ENCODE results near the gene BNIP5.

DNA sequence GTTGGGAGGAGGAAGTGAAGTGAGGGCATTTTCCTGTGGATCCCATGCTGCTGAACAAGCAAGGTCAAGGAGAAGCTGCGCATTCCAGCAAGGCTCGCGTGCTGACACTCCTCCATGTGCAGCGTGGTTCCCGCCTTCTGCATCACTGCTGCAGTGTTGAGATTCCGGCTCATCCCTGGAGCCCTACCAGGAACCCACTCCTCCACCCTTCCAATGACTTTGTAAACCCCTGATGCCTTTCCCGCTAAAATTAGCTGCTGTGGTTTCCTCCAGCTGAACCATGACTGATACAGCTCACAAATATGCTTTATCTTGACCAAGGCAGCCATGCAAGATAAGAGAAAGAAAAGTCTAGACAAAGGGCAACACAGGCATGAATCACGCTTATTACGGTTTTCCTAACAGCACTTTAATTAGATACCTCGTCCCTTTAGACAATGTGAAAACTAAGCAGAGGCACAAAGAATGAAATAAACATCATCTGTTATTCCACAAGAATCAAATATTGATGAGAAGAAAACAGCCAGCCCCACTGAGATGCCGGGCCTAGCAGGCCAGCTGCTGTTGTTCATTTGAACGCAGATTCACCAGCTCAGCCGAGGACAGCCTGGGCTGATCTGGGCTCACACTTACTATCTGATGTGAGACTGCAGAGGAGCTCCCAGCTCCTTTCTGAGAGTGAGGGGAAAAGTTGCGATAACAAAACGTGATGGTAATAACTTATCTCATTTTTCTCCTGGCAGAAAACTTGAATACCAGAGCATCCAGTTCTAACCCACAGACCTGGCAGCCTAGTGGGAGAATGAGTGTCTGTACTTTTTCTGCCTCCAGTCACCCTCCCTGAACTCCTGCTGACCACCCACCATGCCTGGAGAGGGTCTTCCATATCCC is 14.2 kb upstream of the BNIP5 start:
- no peak for TF ChIP-seq POLR2AphosphoS5 (IDR thresholded peaks at IDR 0.05)
- TF ChIP-seq, protein P1, sequence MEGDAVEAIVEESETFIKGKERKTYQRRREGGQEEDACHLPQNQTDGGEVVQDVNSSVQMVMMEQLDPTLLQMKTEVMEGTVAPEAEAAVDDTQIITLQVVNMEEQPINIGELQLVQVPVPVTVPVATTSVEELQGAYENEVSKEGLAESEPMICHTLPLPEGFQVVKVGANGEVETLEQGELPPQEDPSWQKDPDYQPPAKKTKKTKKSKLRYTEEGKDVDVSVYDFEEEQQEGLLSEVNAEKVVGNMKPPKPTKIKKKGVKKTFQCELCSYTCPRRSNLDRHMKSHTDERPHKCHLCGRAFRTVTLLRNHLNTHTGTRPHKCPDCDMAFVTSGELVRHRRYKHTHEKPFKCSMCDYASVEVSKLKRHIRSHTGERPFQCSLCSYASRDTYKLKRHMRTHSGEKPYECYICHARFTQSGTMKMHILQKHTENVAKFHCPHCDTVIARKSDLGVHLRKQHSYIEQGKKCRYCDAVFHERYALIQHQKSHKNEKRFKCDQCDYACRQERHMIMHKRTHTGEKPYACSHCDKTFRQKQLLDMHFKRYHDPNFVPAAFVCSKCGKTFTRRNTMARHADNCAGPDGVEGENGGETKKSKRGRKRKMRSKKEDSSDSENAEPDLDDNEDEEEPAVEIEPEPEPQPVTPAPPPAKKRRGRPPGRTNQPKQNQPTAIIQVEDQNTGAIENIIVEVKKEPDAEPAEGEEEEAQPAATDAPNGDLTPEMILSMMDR (IDR thresholded peaks at IDR 0.05) = no peak
